Astrocyte (in vitro differentiated cells and primary cell): Measurements from ENCODE around the gene BOLA2.
"Not testable (repeated sequence)": the region's sequence is repeated elsewhere in the genome, so short reads cannot be mapped to it uniquely, and the experiment has no call there.

ENCODE experiments used
- EZH2 ChIP-seq: IDR thresholded peaks from 2 replicates; pipeline ENCODE4 v1.6.1; 2012; ENCODE audit warnings: mild to moderate bottlenecking, low read length, inconsistent platforms; ENCODE audit not compliant: insufficient read depth
- TF ChIP-seq, protein P1 (sequence below): IDR thresholded peaks from 2 replicates; pipeline ENCODE4 v1.5.1; 2011; ENCODE audit warnings: low read depth, mild to moderate bottlenecking, inconsistent platforms, low read length, moderate library complexity; ENCODE audit not compliant: insufficient read depth

DNA sequence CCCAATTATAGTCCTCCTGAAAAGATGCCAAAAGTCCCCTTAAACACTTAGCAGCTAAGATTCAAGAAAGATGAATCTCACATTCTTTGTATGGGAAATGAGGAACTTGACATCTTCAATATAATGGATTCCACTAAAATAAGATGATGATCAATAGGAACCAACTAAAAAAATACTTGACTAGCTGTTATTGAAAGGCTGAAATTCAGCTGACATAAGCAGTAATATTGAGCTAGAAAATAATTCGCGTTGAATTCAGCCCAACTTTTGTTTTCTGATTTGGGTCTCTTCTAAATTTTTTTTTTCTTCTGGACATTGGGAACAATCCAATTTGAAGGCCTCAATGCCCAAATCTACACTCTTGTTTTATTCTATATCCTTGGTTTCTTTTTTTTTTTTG is 30.6 kb downstream of the BOLA2 start:
- TF ChIP-seq, protein P1, sequence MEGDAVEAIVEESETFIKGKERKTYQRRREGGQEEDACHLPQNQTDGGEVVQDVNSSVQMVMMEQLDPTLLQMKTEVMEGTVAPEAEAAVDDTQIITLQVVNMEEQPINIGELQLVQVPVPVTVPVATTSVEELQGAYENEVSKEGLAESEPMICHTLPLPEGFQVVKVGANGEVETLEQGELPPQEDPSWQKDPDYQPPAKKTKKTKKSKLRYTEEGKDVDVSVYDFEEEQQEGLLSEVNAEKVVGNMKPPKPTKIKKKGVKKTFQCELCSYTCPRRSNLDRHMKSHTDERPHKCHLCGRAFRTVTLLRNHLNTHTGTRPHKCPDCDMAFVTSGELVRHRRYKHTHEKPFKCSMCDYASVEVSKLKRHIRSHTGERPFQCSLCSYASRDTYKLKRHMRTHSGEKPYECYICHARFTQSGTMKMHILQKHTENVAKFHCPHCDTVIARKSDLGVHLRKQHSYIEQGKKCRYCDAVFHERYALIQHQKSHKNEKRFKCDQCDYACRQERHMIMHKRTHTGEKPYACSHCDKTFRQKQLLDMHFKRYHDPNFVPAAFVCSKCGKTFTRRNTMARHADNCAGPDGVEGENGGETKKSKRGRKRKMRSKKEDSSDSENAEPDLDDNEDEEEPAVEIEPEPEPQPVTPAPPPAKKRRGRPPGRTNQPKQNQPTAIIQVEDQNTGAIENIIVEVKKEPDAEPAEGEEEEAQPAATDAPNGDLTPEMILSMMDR = not testable (repeated sequence)
- TF ChIP-seq EZH2 = not testable (repeated sequence)
